Right cardiac atrium (tissue), 5 donors: Measurements from ENCODE around the gene PRDM4. TPM values are rescaled to one million over a fixed set of nuclear protein-coding genes. Genes with fewer than 3 reads are reported as not detected.

Experiments
- ATAC-seq, 2 donors: fragments of 200-7000 bp; cut with Tn5 transposase; one replicate each; pipeline versions ENCODE4 v1.8.0 to v1.9.1; 2020; ENCODE audit warnings: moderate library complexity in 2 of 2, mild to moderate bottlenecking in 1 of 2
- DNase-seq, 3 donors: peaks; one replicate each; pipeline ENCODE4 v3.0.0-alpha.2; 2020
- H3K27ac ChIP-seq: one replicate; pipeline ENCODE4 v1.5.1; 2013; ENCODE audit warnings: mild to moderate bottlenecking, low read length, control low read depth, moderate library complexity
- H3K27me3 ChIP-seq: one replicate; pipeline ENCODE4 v1.6.1; 2013; ENCODE audit not compliant: control insufficient read depth, insufficient read depth
- H3K4me1 ChIP-seq: one replicate; pipeline ENCODE4 v1.6.1; 2013; ENCODE audit warnings: low read length; ENCODE audit not compliant: control insufficient read depth, insufficient read depth
- H3K4me3 ChIP-seq: one replicate; pipeline ENCODE4 v1.5.1; 2013; ENCODE audit warnings: low read length, control low read depth
- H3K9me3 ChIP-seq: one replicate; pipeline ENCODE4 v1.6.1; 2013; ENCODE audit warnings: low read length; ENCODE audit not compliant: control insufficient read depth
- whole genome bisulfite sequencing: extraction: QIAGEN DNeasy Blood & Tissue Kit; methylation state at CpG from one replicate; pipeline ENCODE4 v1.1.7; 2013; 5-methylcytosine and 5-hydroxymethylcytosine counted together
- intact Hi-C, 4 donors: fragments of 100-400 bp; cut with DNase I; formaldehyde crosslinking; loops; one replicate each; pipeline versions ENCODE4 v1.11.0 to v1.14.0; 2022 to 2023
- polyA plus RNA-seq: library from polyadenylated mRNA; stranded (reverse); fragments of 200-250 nt; gene quantifications from one replicate; pipeline ENCODE4 v1.2.3, GENCODE V29; 2013
- total RNA-seq, 4 donors: library from RNA; stranded (reverse); fragmentation: NEBNext Ultra II Directional; extraction: Animal tissue kit (Norgen Biotek cat#: 25700); gene quantifications; one replicate each; pipeline ENCODE4 v1.2.1, GENCODE V29; 2021
- donor health status: healthy with polysubstance abuse.
- donor health status: DM: no; HTN: yes; CAD: no.
- donor health status: DM: no; HTN: no; CAD: no.
- donor health status: DM: no; HTN: yes; CAD: no; lungs with severe emphysema.
- donor health status: DM: yes; HTN: yes; CAD: no.

PRDM4 gene
- total and polyA plus RNA-seq, 5 donors = 6.3 to 14.9 (median 13.8) TPM

DNA sequence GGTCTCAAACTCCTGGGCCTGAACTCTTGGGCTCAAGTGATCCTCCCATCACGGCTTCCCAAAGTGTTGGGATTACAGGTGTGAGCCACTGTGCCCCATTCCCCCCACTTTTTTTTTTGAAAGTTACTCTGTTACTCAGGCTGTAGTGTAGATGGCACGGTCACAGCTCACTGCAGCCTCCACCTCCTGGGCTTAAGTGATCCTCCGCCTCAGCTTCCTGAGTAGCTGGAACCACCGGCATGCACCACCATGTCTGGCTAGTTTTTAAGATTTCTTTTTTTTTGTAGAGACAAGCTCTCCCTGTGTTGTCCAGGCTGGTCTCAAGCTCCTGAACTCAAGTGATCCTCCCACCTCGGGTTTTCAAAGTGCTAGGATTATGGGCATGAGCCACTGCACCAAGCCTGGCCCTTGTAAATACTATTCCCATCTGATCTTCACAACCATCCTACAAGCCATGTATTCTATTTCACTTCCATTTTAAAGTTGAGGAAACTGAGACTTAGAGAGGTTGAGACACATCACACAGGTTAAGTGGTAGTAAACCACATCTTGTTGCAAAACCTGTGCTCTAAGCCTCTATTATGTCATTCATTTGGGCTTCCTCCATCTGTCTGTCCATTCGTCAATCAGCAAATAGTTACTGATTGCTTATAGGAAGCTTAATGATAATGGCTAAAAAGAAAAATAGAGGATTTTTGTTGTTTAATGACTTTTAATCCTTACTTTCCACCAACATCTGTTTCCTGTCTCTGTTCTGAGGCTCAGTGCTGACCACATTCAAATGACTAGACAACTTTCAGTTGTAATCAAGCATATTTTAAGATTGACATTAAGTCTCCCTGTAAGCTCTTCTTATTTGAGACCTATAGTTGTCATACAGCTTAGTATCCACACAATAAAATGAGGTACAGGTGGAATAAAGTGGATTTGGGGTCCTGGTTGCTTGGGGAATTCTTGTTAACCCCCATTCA, 22.8 kb upstream of the PRDM4 start:
- 65% methylated on average over 6 of the region's 6 CpGs for WGBS
- Histone ChIP-seq H3K27me3 (no peaks in the 10 kb centered on the region), H3K27ac (no peak overlapping the region)

DNA sequence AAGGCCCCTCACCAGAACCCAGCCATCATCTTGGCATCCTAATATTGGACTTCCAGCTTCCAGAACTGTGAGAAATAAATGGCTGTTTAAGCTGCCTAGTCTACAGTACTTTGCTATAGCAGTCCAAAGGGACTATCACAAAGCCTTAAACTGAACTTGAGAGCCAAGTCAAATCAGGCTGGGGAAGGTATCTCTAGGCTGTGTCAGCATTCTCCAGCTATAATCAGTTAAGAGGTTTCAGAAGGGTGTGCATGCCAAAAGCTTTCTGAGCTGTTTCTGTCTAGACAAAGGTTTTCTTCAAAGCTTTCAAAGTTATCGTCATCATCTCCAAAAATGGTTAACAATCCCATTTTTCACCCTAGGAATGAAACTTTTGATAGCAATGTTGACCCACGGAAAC, 21.1 kb upstream of the PRDM4 start:
- intact Hi-C loops = no loop called here
- ATAC-seq (no peak), DNase-seq (no peak)
- H3K4me3 ChIP-seq = no peak overlapping the region
- no peaks in the 10 kb centered on the region for H3K4me1 ChIP-seq
- peaks cover under 1% of the 10 kb centered on the region for H3K27me3 ChIP-seq
- H3K9me3 ChIP-seq = no peaks in the 10 kb centered on the region
- WGBS = 47% methylated on average over 2 of the region's 2 CpGs
- no peak overlapping the region for H3K27ac ChIP-seq

More for the DNA sequence above, 22.8 kb upstream of the PRDM4 start:
- Histone ChIP-seq H3K9me3 (no peaks in the 10 kb centered on the region), H3K4me1 (no peaks in the 10 kb centered on the region), H3K4me3 (no peak overlapping the region)
- DNase-seq (no peak), ATAC-seq (no peak)
- intact Hi-C loops = no loop called here

DNA sequence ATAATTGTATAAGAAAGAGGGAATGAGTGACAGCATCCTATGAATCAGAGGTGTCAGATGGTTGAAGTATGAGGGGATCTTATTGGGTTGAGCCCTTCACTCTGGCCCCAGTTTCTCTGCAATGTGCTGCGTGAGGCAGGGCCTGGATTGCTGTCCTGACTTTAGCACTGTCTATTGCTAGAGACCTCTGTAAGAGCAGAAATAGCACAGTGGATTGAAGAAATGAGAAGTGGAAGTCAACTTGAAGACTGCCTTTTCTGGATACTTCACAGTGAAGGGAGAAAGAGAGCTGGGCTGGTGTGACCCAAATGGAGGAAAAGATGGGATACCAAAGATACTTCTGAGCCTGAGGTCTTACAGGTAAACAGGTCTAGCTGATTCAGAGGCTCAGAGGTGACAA, 19.4 kb upstream of the PRDM4 start:
- H3K4me1 ChIP-seq = no peaks in the 10 kb centered on the region

DNA sequence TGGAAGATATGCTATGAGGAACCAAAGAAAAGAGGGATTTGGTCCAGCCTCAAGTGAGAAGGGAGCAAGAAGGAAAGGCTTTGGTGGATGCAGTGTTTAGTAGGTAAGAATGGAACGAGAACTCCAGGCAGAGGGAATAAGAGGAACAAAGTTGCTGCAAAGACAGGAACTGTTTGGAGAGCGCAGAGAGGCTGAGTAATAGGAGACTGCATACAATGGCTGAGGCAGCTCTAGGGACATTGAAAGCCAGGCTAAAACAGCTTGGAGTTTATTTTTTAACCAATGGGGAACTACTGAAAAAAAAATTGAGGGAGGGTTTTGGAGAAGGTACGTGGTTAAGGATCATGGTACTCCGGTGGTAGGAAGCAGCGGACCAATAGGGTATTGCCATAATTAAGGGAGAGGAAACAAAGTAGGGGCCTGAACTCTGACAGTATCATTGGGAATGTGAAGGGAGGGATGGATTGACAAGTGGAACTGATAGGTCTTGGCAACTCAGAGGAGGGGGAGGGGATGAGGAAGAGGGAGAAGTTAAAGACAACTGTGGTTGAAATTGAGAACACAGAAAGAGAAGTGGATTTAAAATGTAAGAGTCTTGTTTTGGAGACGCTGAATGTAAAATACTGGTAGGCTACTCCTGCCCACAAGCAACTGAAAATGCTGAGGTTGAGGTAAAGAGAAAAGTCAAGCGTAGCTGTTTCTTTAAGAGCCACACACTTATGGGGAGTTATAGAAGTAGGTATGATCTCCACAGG, 18.3 kb upstream of the PRDM4 start:
- no peak overlapping the region for H3K4me3 ChIP-seq
- DNase-seq = no peak
- H3K27ac ChIP-seq = no peak overlapping the region
- intact Hi-C loops = no loop called here
- peaks cover 4% of the 10 kb centered on the region for H3K27me3 ChIP-seq
- peak in 1 of 2 donors; percentile 36 for ATAC-seq
- no peaks in the 10 kb centered on the region for H3K4me1 ChIP-seq
- WGBS = 68% methylated on average over 7 of the region's 7 CpGs
- no peaks in the 10 kb centered on the region for H3K9me3 ChIP-seq

More for the DNA sequence above, 19.4 kb upstream of the PRDM4 start:
- Histone ChIP-seq H3K27me3 (peaks cover 4% of the 10 kb centered on the region), H3K9me3 (no peaks in the 10 kb centered on the region), H3K4me3 (no peak overlapping the region), H3K27ac (no peak overlapping the region)
- WGBS = 52% methylated on average over 1 of the region's 1 CpG
- intact Hi-C loops = no loop called here
- no peak for ATAC-seq
- no peak for DNase-seq

DNA sequence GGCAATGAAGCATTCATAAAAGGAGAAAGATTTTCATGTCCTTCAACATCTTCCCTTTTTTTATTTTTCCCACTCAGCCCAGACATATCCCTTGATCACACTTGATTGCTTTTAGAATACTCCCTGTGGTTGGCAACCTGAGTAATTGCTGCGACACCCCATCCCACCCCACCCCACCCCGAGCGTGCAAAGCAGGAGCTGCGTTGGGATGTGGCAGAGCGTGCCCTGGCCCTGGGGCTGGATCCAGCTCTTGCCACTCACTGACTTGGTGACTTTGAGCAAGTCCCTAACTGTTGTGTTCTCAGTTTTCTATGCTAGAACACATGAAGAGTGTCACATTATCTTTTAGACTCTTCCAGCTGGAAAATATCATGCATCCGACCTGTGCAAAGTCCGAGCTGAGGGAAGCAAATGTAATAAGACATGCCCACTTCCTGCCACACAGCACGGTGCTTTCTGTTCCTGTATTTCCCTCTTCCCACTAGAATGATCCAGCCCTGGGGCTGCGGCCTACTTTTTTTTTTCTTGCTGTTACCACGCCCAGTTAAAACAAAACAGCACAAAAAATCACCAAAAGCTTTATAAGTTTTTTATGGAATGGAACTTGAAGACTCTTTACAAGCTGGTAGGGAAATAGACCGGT, 17.6 kb upstream of the PRDM4 start:
- intact Hi-C loops = no loop called here
- Histone ChIP-seq H3K27ac (no peak overlapping the region), H3K27me3 (peaks cover 4% of the 10 kb centered on the region), H3K4me3 (no peak overlapping the region), H3K9me3 (no peaks in the 10 kb centered on the region), H3K4me1 (no peaks in the 10 kb centered on the region)
- ATAC-seq = peak in 1 of 2 donors; percentile 59
- 53% methylated on average over 11 of the region's 11 CpGs for WGBS
- peak in 1 of 3 donors; percentile 42 for DNase-seq

DNA sequence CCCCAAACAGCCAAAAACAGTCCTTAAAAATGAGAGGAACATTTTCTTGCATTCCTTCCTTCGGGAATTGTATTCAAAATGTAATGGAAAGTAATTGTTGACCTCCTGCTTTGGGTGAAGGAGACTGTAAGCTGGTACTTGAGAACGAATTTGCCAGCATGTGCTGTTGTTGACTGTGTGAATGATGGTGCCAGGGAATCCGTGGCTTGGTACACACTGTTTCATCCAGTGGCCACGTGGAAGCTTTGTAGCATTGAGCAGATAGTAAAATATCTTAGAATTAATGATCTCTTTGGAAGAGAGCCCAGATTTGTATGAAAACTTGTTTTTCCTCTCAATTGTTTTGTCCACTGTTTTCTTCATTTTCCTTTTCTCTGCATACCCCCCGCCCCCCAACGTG, 15.2 kb upstream of the PRDM4 start:
- DNase-seq = no peak
- Histone ChIP-seq H3K9me3 (no peaks in the 10 kb centered on the region), H3K27me3 (peaks cover 4% of the 10 kb centered on the region), H3K4me1 (no peaks in the 10 kb centered on the region), H3K4me3 (no peak overlapping the region), H3K27ac (no peak overlapping the region)
- intact Hi-C loops = no loop called here
- WGBS = 31% methylated on average over 6 of the region's 6 CpGs
- no peak for ATAC-seq

DNA sequence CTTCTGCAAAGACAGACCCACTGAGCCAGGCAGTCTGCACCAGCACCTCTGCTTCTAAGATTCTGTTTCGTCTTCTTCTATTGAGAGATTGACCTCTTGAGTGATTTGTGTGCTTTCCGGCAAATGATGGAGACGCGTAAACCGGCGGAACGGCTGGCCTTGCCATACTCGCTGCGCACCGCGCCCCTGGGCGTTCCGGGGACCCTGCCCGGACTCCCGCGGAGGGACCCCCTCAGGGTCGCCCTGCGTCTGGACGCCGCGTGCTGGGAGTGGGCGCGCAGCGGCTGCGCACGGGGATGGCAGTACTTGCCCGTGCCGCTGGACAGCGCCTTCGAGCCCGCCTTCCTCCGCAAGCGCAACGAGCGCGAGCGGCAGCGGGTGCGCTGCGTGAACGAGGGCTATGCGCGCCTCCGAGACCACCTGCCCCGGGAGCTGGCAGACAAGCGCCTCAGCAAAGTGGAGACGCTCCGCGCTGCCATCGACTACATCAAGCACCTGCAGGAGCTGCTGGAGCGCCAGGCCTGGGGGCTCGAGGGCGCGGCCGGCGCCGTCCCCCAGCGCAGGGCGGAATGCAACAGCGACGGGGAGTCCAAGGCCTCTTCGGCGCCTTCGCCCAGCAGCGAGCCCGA, 14.3 kb upstream of the PRDM4 start:
- no peak for ATAC-seq
- H3K9me3 ChIP-seq = no peaks in the 10 kb centered on the region
- WGBS = 2% methylated on average over 66 of the region's 66 CpGs

DNA sequence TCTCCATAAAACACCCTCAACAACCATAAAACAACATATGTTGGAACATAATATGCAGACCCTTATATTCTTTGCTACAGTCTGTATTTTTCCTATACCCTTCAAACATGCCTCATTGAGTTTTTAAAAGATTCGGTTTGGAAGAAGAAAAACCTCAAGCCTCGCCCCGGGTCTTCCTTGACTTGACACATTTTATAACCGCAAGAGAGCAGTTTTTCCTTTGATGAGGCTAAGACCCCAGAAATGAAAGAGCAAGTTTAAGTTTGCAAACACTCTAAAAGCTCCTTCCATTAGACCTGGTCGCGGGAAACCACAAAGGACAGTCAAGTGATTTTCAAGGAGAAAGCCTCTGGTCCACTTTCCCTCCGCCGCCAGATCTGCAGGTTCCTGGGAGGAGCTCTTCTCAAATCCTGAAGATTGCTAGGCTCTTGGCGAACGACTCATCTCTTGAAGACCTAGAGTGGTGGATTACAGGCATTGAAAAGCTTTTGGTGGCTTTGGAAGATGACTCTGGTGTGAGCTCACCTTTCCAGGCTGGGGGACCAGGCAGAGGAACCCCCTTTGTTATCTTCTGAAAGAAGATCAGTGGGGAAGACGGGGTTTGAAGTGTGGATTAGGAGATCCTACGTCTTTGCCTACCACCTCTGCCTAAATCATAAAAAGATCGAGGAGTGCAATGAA, 13.6 kb upstream of the PRDM4 start, which contains the start of gene ASCL4:
Gene ASCL4, plus strand, starts transcription at position 356 of the 681 bp plus-strand sequence. CDS start 515 bp downstream, outside the sequence.
- Histone ChIP-seq H3K27ac (no peak within 1 kb of the TSS), H3K4me3 (no peak within 1 kb of the TSS), H3K9me3 (no peaks in the 10 kb centered on the region), H3K4me1 (no peaks in the 10 kb centered on the region), H3K27me3 (peaks cover 4% of the 10 kb centered on the region)
- 45% methylated on average over 13 of the region's 13 CpGs for WGBS
- intact Hi-C loops = no loop called here
- ATAC-seq (no peak), DNase-seq (no peak)

More for the DNA sequence above, 14.3 kb upstream of the PRDM4 start:
- DNase-seq = peak; percentile 16 to 68 (median 65)
- peaks cover 4% of the 10 kb centered on the region for H3K27me3 ChIP-seq
- intact Hi-C loops = no loop called here
- H3K27ac ChIP-seq = no peak overlapping the region
- no peaks in the 10 kb centered on the region for H3K4me1 ChIP-seq
- H3K4me3 ChIP-seq = no peak overlapping the region

DNA sequence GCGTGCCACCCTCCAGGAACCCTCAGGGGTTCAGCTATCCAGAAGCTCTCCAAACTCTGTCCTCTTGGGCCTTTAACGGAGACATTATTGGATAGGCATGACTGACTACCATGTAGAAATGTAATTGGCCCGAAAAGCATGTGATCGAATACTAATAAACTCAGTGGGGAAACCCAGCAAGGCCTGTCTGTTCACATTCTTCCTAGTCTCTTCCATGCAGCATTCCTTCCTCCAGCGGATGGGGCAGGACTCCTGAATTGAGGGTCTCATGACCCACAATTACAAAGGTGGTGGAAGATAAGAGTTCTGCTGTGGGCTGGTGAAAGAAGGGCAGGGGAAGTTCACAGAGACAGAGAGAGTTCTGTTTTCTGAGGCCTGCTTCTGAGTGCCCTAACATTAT, 6.5 kb upstream of the PRDM4 start:
- no peak for DNase-seq
- Histone ChIP-seq H3K27me3 (no peaks in the 10 kb centered on the region), H3K9me3 (no peaks in the 10 kb centered on the region), H3K4me1 (no peaks in the 10 kb centered on the region), H3K4me3 (no peak overlapping the region), H3K27ac (no peak overlapping the region)
- ATAC-seq = no peak
- 83% methylated on average over 5 of the region's 5 CpGs for WGBS
- intact Hi-C loops = no loop called here

DNA sequence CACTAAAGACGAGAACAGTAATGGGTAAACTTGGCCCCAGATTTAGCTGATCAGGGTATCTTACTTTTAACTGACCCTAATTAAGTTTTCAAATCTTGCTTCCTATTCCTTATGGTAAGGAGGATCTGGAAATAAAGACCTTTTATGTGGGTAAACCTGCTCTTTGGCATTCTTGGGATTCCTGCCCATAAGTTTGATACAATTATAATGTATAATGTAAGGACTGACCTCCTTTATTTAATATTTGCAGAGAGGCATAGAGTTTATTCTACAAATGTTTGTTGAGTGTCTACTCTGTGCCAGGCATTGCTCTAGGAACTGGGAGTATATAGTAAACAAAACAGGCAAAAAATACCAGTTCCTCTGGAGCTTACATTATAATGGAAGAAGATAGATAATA, 4.4 kb upstream of the PRDM4 start:
- ATAC-seq = no peak
- WGBS = 78% methylated on average over 1 of the region's 1 CpG
- intact Hi-C loops = no loop called here
- H3K4me3 ChIP-seq = no peak overlapping the region
- DNase-seq = no peak
- no peaks in the 10 kb centered on the region for H3K4me1 ChIP-seq
- H3K27me3 ChIP-seq = no peaks in the 10 kb centered on the region
- no peaks in the 10 kb centered on the region for H3K9me3 ChIP-seq
- H3K27ac ChIP-seq = no peak overlapping the region
